K562 (cell line): ENCODE measurements around the gene GRSF1.

Experiments used
- CTCF ChIP-seq, 3 experiments: IDR thresholded peaks in 2 of 3; conservative IDR thresholded peaks in 1 of 3; 2 replicates each; pipeline ENCODE4 v1.5.1; 2011 to 2012; ENCODE audit warnings: low read length in 3 of 3, mild to moderate bottlenecking in 3 of 3, control low read depth in 2 of 3, improper control_type of control experiment in 1 of 3, inconsistent platforms in 1 of 3, low read depth in 1 of 3, mixed read lengths in 1 of 3, moderate library complexity in 1 of 3; ENCODE audit not compliant: insufficient read depth in 2 of 3
- EZH2 ChIP-seq: IDR thresholded peaks from 2 replicates; pipeline ENCODE4 v1.6.1; 2012; ENCODE audit warnings: low read depth, mild to moderate bottlenecking, inconsistent platforms, low read length, borderline replicate concordance
- LEF1 ChIP-seq: fragments of 450-650 bp; IDR thresholded peaks from 2 replicates; pipeline ENCODE4 v1.6.1; 2016; ENCODE audit warnings: mild to moderate bottlenecking
- NR3C1 ChIP-seq: sonication (generic); formaldehyde crosslinking; IDR thresholded peaks from 2 replicates; pipeline ENCODE4 v1.8.1; 2022; ENCODE audit warnings: missing genetic modification reagents
- NR4A1 ChIP-seq, 2 experiments: fragments of 250-450 bp in 1 of 2; fragments of 450-650 bp in 1 of 2; sonication (Bioruptor Pico) in 1 of 2; IDR thresholded peaks; 2 replicates each; pipeline versions ENCODE4 v1.4.0 to v1.6.1; 2016 to 2020; ENCODE audit warnings: mild to moderate bottlenecking in 2 of 2, missing compliant biosample characterization in 1 of 2, missing genetic modification characterization in 1 of 2, moderate library complexity in 1 of 2
- POLR2A ChIP-seq: fragments of 450-650 bp; conservative IDR thresholded peaks from 2 replicates; pipeline ENCODE4 v1.6.1; 2016
- SREBF2 ChIP-seq: sonication (generic); formaldehyde crosslinking; IDR thresholded peaks from 2 replicates; pipeline ENCODE4 v1.4.0; 2020; ENCODE audit warnings: mild to moderate bottlenecking, missing genetic modification reagents
- ZFP36 ChIP-seq: fragments of 150-350 bp; IDR thresholded peaks from 2 replicates; pipeline ENCODE4 v1.6.1; 2018; ENCODE audit warnings: low read length, low read depth; ENCODE audit not compliant: partially characterized antibody
- ZNF140 ChIP-seq: fragments of 250-450 bp; sonication (Bioruptor Pico); IDR thresholded peaks from 2 replicates; pipeline ENCODE4 v1.8.0; 2021; ENCODE audit warnings: moderate library complexity, mild to moderate bottlenecking, inconsistent platforms
- ZNF717 ChIP-seq: fragments of 250-450 bp; sonication (Bioruptor Pico); IDR thresholded peaks from 2 replicates; pipeline ENCODE4 v1.5.0; 2021
- TF ChIP-seq, protein P1 (sequence below): conservative IDR thresholded peaks from 2 replicates; pipeline ENCODE4 v1.6.1; 2011; ENCODE audit warnings: low read depth, mild to moderate bottlenecking, low read length; ENCODE audit not compliant: control insufficient read depth
- TF ChIP-seq, protein P2 (sequence below): IDR thresholded peaks from 2 replicates; pipeline ENCODE4 v1.6.1; 2016; ENCODE audit warnings: missing genetic modification characterization, missing compliant biosample characterization
- TF ChIP-seq, protein P3 (sequence below), 2 experiments: fragments of 450-650 bp in 1 of 2; sonication (generic) in 1 of 2; formaldehyde crosslinking in 1 of 2; IDR thresholded peaks; 2 replicates each; pipeline versions ENCODE4 v1.7.1 to v1.9.0; 2016 to 2022; ENCODE audit warnings: inconsistent platforms in 1 of 2, mild to moderate bottlenecking in 1 of 2, missing genetic modification reagents in 1 of 2

DNA sequence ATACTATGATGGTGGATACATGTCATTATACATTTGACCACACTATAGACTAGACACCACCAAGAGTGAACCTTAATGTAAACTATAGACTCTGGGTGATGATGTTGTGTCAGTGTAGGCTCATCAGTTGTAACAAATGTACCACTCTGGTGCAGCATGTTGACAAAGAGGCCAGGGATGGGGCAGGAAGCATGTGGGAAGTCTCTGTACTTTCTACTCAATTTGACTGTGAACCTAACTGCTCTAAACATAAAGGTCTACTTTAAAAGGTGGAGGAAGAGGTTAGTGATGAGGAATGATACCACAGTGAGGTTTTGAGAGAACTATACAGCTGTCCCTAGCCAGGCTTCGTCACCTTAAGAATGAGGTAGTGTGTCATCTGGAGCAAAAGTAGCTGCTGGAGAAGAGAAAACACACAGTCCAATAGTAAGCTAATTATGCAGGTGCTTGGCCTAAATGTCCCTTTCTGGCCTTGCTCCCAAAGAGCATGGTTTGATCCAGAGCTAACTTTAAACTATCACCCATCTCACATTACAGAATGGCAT lies 38.4 kb downstream of the GRSF1 start:
- no peak for TF ChIP-seq NR4A1 (CRISPR knock-in tag; IDR thresholded peaks at IDR 0.05)
- no peak for TF ChIP-seq NR4A1 (tag; IDR thresholded peaks at IDR 0.05)
- no peak for TF ChIP-seq CTCF (IDR thresholded peaks at IDR 0.05 in 2 of 3, conservative IDR thresholded peaks at IDR 0.05 in 1 of 3; ENCODE audit: insufficient read depth in 2 of 3, low read depth in 1 of 3, low read length in 3 of 3)
- TF ChIP-seq, protein P1, sequence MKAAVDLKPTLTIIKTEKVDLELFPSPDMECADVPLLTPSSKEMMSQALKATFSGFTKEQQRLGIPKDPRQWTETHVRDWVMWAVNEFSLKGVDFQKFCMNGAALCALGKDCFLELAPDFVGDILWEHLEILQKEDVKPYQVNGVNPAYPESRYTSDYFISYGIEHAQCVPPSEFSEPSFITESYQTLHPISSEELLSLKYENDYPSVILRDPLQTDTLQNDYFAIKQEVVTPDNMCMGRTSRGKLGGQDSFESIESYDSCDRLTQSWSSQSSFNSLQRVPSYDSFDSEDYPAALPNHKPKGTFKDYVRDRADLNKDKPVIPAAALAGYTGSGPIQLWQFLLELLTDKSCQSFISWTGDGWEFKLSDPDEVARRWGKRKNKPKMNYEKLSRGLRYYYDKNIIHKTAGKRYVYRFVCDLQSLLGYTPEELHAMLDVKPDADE: no peak
- TF ChIP-seq ZNF140 (CRISPR knock-in tag): no peak
- TF ChIP-seq, protein P2, sequence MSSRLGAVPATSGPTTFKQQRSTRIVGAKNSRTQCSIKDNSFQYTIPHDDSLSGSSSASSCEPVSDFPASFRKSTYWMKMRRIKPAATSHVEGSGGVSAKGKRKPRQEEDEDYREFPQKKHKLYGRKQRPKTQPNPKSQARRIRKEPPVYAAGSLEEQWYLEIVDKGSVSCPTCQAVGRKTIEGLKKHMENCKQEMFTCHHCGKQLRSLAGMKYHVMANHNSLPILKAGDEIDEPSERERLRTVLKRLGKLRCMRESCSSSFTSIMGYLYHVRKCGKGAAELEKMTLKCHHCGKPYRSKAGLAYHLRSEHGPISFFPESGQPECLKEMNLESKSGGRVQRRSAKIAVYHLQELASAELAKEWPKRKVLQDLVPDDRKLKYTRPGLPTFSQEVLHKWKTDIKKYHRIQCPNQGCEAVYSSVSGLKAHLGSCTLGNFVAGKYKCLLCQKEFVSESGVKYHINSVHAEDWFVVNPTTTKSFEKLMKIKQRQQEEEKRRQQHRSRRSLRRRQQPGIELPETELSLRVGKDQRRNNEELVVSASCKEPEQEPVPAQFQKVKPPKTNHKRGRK: no peak
- no peak for TF ChIP-seq NR3C1 (CRISPR knock-in tag)
- TF ChIP-seq ZFP36: no peak
- no peak for TF ChIP-seq LEF1
- no peak for TF ChIP-seq POLR2A
- TF ChIP-seq, protein P3, sequence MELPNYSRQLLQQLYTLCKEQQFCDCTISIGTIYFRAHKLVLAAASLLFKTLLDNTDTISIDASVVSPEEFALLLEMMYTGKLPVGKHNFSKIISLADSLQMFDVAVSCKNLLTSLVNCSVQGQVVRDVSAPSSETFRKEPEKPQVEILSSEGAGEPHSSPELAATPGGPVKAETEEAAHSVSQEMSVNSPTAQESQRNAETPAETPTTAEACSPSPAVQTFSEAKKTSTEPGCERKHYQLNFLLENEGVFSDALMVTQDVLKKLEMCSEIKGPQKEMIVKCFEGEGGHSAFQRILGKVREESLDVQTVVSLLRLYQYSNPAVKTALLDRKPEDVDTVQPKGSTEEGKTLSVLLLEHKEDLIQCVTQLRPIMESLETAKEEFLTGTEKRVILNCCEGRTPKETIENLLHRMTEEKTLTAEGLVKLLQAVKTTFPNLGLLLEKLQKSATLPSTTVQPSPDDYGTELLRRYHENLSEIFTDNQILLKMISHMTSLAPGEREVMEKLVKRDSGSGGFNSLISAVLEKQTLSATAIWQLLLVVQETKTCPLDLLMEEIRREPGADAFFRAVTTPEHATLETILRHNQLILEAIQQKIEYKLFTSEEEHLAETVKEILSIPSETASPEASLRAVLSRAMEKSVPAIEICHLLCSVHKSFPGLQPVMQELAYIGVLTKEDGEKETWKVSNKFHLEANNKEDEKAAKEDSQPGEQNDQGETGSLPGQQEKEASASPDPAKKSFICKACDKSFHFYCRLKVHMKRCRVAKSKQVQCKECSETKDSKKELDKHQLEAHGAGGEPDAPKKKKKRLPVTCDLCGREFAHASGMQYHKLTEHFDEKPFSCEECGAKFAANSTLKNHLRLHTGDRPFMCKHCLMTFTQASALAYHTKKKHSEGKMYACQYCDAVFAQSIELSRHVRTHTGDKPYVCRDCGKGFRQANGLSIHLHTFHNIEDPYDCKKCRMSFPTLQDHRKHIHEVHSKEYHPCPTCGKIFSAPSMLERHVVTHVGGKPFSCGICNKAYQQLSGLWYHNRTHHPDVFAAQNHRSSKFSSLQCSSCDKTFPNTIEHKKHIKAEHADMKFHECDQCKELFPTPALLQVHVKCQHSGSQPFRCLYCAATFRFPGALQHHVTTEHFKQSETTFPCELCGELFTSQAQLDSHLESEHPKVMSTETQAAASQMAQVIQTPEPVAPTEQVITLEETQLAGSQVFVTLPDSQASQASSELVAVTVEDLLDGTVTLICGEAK (IDR thresholded peaks at IDR 0.05): no peak
- TF ChIP-seq, protein P3 (CRISPR knock-in tag; IDR thresholded peaks at IDR 0.05): no peak
- TF ChIP-seq EZH2: no peak
- TF ChIP-seq SREBF2 (CRISPR knock-in tag): no peak
- TF ChIP-seq ZNF717 (CRISPR knock-in tag): no peak
